GM19043 (cell line): Measurements from ENCODE around the gene GAK.
"Not testable (repeated sequence)": the region's sequence is repeated elsewhere in the genome, so short reads cannot be mapped to it uniquely, and the experiment has no call there.

ENCODE experiments used
- ATAC-seq: cut with Tn5 transposase; IDR thresholded peaks from one replicate; pipeline ENCODE4 v1.9.1; 2021; ENCODE audit warnings: low read depth; ENCODE audit not compliant: unreplicated experiment

Gene GAK

DNA sequence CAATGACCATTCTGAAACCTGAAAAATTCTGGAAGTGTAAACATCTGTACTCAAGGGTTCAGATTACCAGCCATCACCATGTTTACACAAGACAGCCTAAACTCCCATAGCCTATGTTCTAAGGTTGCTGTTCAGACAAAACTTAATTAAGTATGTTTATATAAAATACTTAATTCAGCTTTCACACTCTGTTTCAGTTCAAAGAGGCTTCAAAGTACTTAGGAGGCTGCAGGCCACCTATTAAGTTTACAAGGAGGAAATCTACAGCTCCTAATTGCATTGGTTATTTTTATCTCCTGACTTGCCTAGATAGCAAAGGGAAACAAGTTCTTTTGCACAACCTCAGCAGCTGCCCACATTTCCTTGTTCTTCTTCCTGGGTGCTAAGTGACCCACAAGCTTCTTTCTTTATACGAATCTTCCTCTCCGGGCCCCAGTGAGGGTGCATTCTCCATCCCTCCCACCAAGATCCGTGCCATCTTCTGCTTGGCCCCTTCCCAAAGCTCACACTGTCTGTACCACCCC, 2.0 kb downstream of the GAK start:
- no peak for ATAC-seq

DNA sequence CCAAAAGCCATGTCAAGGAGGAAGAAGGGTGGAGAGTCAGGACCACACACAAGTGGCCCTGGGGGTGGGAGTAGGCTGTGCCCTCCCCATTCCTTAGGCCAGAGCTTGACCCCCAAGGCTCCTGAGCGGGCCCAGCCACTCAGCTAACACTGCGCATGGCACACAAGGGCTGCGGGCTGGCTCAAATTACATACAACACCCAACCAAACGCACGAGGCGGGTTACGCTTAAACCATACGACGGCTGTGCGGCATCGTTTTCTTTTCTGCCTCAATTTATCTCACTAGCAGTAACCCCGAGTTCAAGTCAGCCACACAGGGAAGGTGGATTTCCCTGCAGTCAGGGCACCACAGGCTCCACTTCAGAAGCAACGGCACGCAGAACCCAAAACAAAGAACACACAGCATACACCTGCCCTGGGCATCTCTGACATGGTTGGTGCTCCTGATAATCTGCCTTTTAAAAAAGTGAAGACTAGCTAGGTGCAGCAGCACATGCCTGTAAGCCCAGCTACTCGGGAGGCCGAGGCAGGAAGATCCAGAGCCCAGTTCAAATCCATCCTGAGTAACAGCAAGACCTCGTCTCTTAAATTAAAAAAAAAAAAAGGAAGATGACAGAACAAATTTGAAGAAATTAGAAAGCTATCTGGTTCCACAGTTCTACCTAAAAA, 2.9 kb downstream of the GAK start:
- ATAC-seq: no peak

DNA sequence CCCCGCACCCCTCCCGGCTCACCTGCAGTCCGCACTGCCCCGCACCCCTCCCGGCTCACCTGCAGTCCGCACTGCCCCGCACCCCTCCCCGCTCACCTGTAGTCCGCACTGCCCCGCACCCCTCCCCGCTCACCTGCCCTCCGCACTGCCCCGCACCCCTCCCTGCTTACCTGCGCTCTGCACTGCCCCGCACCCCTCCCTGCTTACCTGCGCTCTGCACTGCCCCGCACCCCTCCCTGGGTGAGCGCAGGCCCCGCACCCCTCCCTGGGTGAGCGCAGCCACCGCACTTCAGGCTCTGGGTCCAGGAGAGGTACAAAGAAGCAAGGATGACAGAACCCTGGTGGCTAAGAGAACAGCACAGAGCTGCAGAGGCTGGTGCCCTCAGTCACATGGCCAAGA, 4.5 kb downstream of the GAK start:
- ATAC-seq: not testable (repeated sequence)

DNA sequence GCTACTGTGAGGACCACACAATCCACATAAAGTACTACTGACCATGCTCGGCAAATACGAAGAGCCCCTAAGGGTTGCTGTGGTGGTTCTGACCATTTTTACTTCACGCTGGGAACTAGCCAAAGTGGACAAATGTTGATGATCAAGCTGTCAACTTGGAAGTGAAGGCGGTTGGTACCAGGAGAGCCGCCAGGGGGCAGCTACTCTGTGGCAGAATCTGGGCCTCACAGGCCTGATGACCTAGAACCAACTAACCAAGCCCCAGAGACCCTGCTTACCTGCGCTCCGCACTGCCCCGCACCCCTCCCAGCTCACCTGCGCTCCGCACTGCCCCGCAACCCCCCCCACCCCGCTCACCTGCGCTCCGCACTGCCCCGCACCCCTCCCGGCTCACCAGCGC, 5.6 kb downstream of the GAK start:
- ATAC-seq: no peak

DNA sequence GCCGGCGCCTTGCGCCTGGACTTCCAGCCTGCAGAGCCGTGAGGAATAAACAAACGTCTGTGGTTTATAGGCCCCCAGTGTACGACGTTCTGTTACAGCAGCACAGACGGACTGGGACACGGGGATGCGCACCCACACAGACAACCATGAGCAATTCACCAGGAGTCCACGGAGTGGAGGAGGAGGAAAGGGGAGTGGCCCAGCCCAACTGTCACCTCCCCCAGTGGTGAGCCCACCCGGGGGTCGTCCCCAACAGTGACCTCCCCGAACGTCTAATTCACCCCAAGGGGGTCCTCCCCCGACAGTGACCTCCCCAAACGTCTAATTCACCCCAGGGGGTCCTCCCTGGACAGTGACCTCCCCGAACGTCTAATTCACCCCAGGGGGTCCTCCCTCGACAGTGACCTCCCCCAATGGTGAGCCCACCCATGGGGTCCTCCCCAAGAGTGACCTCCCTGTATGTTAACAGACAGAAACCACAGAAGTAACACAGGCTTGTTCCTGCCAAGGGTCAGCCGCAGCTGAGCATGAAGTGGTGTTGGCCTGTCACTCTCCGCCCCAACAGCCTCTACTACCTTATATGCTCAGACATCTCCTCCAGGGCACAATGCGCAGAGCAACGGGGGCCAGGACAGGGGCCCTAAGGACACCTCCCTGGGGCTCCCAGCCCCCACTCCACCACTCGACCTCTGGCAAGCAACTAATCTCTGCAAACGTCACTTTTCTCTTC, 6.2 kb downstream of the GAK start:
- no peak for ATAC-seq

DNA sequence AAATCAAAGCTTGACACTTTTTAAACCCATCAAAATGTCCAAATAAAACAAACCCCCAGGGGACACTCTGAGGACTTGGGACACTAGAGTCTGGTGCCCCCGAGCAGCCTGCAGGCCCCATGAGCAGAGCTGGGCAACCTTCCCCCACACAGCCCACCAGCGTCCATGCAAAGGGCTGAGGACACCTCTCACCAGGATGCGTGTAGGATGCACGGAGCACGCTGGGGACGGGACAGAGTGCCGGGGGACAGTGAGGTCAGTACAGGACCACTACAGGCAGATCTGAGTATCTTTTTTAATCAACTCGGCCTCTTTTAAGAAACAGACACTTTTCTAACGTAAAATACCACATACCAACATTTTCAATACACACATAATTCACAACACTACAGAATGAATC, 6.9 kb downstream of the GAK start:
- ATAC-seq: no peak

DNA sequence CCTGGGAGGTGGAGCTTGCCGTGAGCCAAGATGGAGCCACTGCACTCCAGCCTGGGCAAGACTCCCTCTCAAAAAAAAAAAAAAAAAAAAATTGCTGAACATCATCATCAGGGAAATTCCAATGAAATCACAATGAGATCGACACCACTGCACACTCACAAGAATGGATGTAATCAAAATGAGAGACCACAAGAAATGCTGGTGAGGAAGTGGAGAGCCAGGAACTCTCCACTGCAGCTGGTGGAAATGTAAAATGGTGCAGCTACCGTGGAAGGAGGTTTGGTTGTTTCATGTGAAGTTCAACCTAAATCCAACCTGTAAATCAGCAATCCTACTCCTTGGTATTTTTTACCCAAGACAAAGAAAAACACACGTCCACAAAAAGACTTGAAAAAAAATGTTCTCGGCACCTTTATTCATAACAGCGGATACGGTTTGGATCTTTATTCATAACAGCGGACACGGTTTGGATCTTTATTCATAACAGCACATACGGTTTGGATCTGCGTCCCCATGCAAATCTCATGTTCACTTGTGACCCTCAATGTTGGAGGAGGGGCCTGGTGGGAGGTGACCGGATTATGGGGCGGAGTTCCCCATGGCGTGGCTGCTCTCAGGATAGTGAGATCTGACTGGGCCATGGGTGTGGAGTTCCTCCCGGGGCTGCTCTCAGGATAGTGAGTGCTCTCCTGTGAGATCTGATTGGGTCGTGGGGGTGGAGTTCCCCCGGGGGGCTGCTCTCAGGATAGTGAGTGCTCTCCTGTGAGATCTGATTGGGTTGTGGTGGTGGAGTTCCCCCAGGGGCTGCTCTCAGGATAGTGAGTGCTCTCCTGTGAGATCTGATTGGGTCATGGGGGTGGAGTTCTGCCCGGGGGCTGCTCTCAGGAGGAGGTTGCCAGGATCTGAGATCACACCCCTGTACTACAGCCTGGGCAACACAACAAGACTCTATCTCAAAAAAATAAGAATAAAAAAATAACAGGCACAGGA, 7.7 kb downstream of the GAK start:
- no peak for ATAC-seq

DNA sequence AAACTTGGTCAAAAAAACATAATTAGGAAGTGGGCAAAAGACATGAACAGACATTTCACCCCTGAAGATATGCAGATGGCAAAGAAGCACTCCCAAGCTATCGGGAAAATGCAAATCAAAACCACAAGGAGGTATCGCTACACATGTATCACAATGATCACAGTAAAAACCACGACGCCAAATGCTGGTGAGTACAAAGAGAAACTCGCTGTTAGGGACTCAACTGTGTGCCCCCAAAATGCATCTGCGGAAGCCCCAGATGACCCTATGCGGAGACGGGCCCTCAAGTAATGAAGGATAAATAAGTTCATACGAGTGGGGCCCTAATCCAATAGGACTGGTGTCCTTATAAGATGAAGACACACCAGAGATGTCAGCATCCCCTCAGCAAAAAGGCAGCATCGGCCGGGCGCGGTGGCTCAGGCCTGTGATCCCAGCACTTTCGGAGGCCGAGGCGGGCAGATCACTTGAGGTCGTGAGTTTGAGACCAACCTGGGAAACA, 10.2 kb downstream of the GAK start:
- no peak for ATAC-seq

DNA sequence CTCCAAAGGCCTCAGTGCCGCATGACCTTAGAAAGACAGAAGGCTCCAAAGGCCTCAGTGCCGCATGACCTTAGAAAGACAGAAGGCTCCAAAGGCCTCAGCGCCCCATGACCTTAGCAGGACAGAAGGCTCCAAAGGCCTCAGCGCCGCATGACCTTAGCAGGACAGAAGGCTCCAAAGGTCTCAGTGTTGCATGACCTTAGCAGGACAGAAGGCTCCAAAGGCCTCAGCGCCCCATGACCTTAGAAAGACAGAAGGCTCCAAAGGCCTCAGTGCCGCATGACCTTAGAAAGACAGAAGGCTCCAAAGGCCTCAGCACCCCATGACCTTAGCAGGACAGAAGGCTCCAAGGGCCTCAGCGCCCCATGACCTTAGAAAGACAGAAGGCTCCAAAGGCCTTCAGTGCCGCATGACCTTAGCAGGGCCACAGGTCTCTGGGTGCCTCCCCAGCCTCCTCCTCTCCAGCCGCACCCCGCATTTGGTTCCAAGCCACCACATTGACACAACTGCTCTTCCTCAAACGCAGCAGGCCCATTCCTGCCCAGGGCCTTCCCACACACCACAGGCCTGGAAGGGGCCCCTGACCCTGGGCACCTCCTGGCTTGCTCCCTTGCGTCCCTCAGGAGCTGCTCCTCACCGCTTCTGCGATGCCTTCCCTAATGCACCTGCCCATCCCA, 13.0 kb downstream of the GAK start:
- not testable (repeated sequence) for ATAC-seq

DNA sequence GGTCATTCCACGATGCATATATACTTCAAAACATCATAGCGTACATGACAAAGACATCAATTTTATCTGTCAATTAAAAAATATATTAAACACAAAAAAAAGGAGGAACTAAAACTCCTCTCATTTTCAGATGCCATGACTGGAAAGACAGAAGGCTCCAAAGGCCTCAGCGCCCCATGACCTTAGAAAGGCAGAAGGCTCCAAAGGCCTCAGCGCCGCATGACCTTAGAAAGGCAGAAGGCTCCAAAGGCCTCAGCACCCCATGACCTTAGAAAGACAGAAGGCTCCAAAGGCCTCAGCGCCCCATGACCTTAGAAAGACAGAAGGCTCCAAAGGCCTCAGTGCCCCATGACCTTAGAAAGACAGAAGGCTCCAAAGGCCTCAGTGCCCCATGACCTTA, 13.5 kb downstream of the GAK start:
- ATAC-seq: not testable (repeated sequence)

DNA sequence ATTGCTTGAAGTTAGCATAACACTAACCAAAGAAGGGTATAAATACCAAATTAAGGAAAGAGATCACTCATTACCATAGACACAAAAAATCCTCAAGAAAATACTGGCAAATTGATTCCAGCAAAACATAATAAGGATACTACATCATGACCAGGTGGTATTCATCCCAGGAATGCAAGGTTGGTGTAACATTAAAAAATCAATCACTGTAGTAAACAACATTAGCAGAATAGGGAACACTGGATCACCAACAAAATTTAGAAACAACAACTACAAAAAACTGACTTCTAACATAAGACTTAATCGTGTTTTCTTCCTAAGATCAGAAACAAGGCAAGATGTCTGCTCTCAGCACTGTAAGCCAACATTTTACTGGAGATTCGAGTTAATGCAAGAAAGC, 14.1 kb downstream of the GAK start:
- no peak for ATAC-seq

DNA sequence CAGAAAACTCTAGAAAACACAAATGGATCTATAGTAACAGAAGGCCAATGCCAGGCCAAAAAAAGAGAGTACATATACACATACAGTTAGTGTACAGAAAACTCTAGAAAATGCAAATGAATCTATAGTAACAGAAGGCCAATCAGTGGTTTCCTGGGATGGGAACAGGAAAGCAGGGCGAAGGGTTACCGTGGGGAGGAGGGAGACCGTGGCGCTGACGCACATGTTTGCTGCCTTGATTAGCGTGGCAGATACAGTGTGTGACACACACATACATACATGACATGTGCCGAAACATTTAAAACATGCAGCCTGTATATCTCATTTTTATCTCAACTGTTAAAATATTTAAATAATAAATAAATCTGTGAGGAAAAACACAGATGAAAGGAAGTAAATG, 14.7 kb downstream of the GAK start:
- no peak for ATAC-seq

DNA sequence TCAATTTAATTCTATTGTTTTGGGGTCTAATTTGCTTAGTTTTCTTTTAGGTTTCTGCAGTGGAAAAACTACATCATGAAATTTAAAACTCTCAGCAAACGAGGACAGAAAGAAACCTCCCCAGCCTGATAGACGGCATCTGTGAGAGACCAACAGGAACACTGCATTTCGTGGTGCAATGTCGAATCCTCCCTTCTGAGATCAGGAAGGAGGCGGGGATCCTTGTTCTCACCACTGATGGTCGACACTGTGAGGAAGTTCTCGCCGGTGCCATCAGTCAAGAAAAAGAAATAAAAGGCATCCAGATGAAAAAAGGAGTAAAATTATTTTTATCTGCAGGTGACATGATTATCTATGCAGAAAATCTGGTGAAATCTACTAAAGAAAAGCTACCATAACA, 16.5 kb downstream of the GAK start:
- ATAC-seq: no peak

DNA sequence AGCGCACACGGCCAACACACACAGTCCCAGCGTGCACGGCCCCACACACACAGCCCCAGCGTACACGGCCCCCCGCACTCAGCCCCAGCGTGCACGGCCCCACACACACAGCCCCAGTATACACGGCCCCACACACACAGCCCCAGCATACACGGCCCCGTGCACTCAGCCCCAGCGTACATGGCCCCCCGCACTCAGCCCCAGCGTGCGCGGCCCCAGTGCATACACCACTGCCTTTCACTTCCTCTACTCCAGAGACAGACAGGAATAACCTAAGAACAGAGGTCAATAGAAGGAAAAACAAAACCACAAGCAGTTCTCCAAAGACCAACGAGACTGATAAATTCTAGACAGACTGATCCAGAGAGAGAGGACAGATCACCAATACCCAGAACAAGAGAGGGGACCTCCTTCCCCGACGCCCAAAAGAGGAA, 17.1 kb downstream of the GAK start:
- no peak for ATAC-seq

DNA sequence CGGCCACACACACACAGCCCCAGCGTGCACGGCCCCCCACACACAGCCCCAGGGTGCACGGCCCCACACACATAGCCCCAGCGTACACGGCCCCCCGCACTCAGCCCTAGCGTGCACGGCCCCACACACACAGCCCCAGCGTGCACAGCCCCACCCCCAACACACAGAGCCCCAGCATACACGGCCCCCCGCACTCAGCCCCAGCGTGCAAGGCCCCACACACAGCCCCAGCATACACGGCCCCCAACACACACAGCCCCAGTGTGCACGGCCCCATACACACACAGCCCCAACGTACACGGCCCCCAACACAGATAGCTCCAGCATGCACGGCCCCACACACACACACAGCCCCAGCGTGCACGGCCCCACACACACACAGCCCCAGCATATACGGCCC, 17.6 kb downstream of the GAK start:
- ATAC-seq: no peak

DNA sequence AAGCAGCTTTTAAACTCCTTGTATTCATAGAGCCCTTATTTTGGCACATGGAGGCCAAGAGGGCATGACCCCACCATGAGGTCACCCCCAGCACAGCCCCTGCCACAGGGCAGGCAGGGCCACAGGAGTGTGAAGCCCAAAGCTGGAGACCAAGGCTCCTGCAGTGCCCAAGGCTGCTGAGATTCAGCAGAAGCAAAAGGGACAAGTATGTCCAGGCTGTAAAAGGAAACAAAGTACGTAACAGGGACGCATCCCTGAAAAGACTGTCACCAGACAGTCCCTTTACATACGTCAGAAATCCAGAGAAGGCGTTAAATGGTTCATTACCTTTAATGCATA, 18.9 kb downstream of the GAK start:
- no peak for ATAC-seq

DNA sequence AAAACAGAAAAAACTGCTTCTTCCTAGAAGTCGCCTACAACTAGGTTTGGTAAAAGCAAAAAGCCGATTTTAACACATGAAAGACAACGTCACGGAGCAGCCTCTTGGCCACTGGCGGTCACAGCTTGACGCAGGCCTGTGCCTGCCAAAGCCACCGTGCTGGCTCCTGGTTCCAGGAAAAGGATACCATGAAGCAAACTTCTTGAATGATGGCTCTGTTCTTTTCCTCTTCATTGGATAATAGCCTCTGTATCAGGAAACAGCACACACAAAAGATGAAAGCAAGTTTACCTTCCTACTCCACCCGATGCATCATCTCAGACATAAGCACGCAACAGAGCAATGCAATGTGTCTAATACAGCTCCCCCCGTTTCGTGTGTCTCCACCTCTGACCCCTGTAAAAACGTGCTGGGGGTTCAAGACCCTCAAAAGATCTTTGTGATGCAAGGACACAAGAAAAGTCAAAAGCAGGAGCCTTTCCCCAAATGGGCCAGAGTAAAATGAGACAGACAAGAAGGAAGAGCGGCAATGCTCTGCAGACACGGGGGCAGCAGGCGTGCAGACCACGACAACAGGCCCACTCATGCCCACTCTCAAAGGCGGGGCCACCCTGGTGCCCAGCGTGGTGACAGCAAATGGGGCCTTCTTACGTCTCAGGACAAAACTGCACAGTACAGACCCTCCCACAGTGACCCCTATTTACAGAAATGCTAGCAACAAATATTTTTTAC, 19.4 kb downstream of the GAK start:
- ATAC-seq: no peak

DNA sequence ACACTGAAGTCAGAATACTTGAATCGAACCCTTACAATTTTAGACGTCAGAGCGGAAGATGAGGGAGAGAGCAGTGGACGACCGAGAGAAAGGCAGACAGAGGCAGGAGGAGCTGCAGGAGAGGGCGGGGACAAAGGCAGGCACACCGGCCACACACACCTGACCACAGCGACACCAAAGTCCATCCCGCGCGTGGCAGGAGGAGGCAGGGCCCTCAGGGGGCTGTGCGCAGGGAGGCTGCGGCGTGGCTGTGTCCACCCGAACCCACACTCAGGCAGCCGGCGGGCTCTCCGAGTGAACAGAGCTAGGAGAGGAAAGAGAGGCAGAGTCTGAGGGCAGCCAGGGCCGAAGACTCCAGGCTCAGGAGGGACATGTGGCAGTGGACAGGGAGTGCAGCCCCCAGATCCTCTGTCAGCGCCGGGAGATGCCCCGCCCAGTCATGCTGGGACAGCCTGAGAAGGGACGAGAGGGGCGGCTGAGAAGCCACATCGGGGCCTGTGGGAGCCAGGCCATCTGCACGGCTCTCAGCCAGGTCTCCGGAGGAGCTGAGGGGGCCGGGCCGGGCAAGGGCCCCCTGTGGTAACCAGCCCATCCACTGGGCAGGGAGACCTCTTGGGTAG, 20.1 kb downstream of the GAK start:
- no peak for ATAC-seq

DNA sequence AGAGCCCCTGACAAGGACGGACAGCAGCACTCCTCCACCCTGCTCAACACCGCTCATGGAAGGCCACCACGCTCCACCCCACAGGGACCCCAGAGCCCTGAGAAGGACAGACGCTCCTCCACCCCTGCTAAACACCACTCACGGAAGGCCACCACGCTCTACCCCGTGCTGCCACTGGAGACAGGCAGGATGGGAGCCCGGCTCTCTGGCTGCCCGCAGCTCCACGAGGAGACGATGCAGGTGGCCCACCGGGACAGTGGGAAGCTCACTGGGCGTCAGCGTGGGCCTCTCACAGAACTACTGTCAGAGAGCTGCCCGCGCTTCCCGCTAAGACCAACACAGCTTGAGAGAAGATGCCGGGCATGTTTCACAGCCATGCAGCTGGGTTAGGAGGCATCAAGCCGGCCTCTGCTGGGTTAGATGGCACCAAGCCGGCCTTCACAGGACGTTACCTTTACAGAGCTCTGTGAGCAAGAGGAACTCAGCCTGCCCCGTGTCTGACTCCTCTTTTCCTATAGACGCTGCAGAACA, 20.8 kb downstream of the GAK start:
- no peak for ATAC-seq
